OCI-LY7 (cell line): ENCODE results near the gene KRT80. TPM values are rescaled to one million over a fixed set of nuclear protein-coding genes. Genes with fewer than 3 reads are reported as not detected.

Experiments
- BruUV-seq: library from RNA; stranded (reverse); fragments of 400-500 nt; replicated peaks from 2 replicates; lab custom pipeline; 2021; lab: Mats Ljungman, UMichigan
- CTCF ChIA-PET: fragments of 300-600 bp; sonication (Branson Sonifier 250); formaldehyde crosslinking; loops from one replicate; lab custom pipeline; 2022; ENCODE audit warnings: antibody characterized with exemption; ENCODE audit not compliant: unreplicated experiment; lab: Charles Lee
- POLR2A ChIA-PET: fragments of 300-600 bp; sonication (Branson Sonifier 250); formaldehyde crosslinking; loops from one replicate; lab custom pipeline; 2022; ENCODE audit warnings: antibody characterized with exemption; lab: Charles Lee
- DNase-seq: peaks from one replicate; pipeline ENCODE4 v3.0.0-alpha.2; 2015; ENCODE audit warnings: low spot score
- H2AFZ ChIP-seq: fragments of 200-600 bp; sonication (generic), shearing (Covaris generic); 2 replicates; pipeline ENCODE4 v1.6.1; 2014; ENCODE audit warnings: mild to moderate bottlenecking, antibody characterized with exemption, low read length, moderate library complexity
- H3K27ac ChIP-seq: fragments of 200-600 bp; sonication (generic); 2 replicates; pipeline ENCODE4 v1.5.1; 2014; ENCODE audit warnings: mixed run types, low read depth, mild to moderate bottlenecking, moderate library complexity, low read length, inconsistent platforms; ENCODE audit not compliant: poor library complexity, severe bottlenecking
- H3K36me3 ChIP-seq: fragments of 200-600 bp; sonication (generic); 2 replicates; pipeline ENCODE4 v1.6.1; 2014; ENCODE audit warnings: mild to moderate bottlenecking, antibody characterized with exemption, low read length, moderate library complexity, mixed read lengths; ENCODE audit not compliant: insufficient read depth
- H3K4me1 ChIP-seq: fragments of 200-600 bp; sonication (generic); 2 replicates; pipeline ENCODE4 v1.5.1; 2014; ENCODE audit warnings: mild to moderate bottlenecking, low read length; ENCODE audit not compliant: insufficient read depth, poor library complexity, severe bottlenecking
- H3K4me2 ChIP-seq: fragments of 200-600 bp; sonication (generic); 2 replicates; pipeline ENCODE4 v1.6.1; 2014; ENCODE audit warnings: mild to moderate bottlenecking, low read length
- H3K4me3 ChIP-seq: fragments of 200-600 bp; sonication (generic); 2 replicates; pipeline ENCODE4 v1.5.1; 2014; ENCODE audit warnings: mild to moderate bottlenecking, low read depth, low read length; ENCODE audit not compliant: poor library complexity, severe bottlenecking
- H3K79me2 ChIP-seq: fragments of 200-600 bp; sonication (generic); 2 replicates; pipeline ENCODE4 v1.6.1; 2016; ENCODE audit warnings: low read depth, mild to moderate bottlenecking, low read length, moderate library complexity, mixed read lengths; ENCODE audit not compliant: insufficient read depth
- H3K9me2 ChIP-seq: fragments of 200-600 bp; sonication (generic); 2 replicates; pipeline ENCODE4 v1.6.1; 2016; ENCODE audit warnings: mild to moderate bottlenecking, low read length, mixed read lengths; ENCODE audit not compliant: insufficient read depth
- H3K9me3 ChIP-seq: fragments of 200-600 bp; sonication (generic); 2 replicates; pipeline ENCODE4 v1.6.1; 2014; ENCODE audit warnings: mild to moderate bottlenecking, mixed run types, low read length, mixed read lengths
- H4K20me1 ChIP-seq: fragments of 200-600 bp; sonication (generic); 2 replicates; pipeline ENCODE4 v1.6.1; 2014; ENCODE audit warnings: mild to moderate bottlenecking, antibody characterized with exemption, low read length, moderate library complexity, mixed read lengths; ENCODE audit not compliant: insufficient read depth
- CTCF ChIP-seq: fragments of 200-600 bp; sonication (generic); conservative IDR thresholded peaks from 2 replicates; pipeline ENCODE4 v1.5.1; 2014; ENCODE audit warnings: mild to moderate bottlenecking, antibody characterized with exemption, low read length, moderate library complexity, mixed read lengths
- EZH2phosphoT487 ChIP-seq: fragments of 200-600 bp; sonication (generic); IDR thresholded peaks from 2 replicates; pipeline ENCODE4 v1.6.1; 2018; ENCODE audit warnings: low read depth, borderline replicate concordance, mild to moderate bottlenecking, mixed run types, antibody characterized with exemption, low read length, moderate library complexity, mixed read lengths
- intact Hi-C: fragments of 100-400 bp; cut with micrococcal nuclease; formaldehyde crosslinking; loops from one replicate; pipeline ENCODE4 v1.10.0; 2022; ENCODE audit not compliant: unreplicated experiment
- total RNA-seq, 2 experiments: library from RNA; depleted of rRNA in 1 of 2; stranded (reverse); fragments of >200 nt in 1 of 2; shearing (Covaris generic) in 1 of 2; gene quantifications; 2 replicates each; pipeline ENCODE4 v1.2.3, GENCODE V29; 2014 to 2022

Gene KRT80
- total RNA-seq, 2 experiments from 2014 or later, result not detected

DNA sequence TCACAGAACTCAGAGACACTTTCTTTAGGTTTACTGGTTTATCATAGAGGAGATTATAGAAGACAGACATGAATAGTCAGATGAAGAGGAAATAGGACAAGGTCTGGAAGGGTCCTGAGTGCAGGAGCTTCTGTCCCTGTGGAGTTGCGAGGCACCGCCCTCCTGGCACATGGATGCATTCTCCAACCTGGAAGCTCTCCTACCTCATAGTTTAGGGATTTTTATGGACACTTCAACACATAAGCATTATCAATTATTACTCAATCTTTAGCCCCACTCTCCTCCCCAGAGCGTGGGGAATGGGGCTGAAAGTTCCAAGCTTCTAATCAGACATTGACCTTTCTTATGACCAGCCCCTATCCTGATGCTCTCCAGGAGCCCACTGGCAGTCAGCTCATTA, 28.7 kb upstream of the KRT80 start:
- DNase-seq, result no peak
- no peaks in the 10 kb centered on the region for H3K36me3 ChIP-seq
- H3K4me2 ChIP-seq, result no peak overlapping the region
- CTCF ChIA-PET, result no interaction called here
- no peaks in the 10 kb centered on the region for H3K79me2 ChIP-seq
- no peak overlapping the region for H3K4me3 ChIP-seq
- H3K9me3 ChIP-seq, result no peaks in the 10 kb centered on the region
- H2AFZ ChIP-seq, result no peak overlapping the region
- BruUV-seq, result no TSS peak
- H4K20me1 ChIP-seq, result no peaks in the 10 kb centered on the region
- H3K9me2 ChIP-seq, result no peaks in the 10 kb centered on the region
- TF ChIP-seq CTCF (no peak), EZH2phosphoT487 (no peak)
- POLR2A ChIA-PET, result interaction anchor here (0.6 to 1.1 kb wide), 2 partner anchors 13 to 50 kb away, joined by 3 read pairs; no protein-coding TSS in a partner anchor
- H3K27ac ChIP-seq, result no peak overlapping the region
- intact Hi-C loops, result no loop called here
- no peaks in the 10 kb centered on the region for H3K4me1 ChIP-seq

DNA sequence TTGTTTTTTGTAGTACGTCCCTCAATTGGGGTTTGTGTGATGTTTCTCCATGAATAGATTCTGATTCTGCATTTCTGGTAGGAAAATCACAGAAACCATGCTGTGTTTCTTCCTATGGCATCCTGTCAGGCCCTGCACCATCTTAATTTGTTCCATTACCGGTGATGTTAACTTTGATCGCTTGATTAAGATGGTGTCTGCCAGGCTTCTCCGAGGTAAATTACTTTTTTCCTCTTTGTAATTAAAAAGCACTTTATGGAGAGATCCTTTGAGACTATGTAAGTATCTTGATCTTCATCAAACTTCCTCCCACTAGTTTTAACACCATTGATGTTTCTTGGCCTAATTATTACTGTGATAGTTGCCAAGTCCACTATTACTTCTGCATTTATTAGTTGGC, 26.2 kb upstream of the KRT80 start:
- no peak for TF ChIP-seq CTCF
- TF ChIP-seq EZH2phosphoT487, result no peak
- intact Hi-C loops, result no loop called here

DNA sequence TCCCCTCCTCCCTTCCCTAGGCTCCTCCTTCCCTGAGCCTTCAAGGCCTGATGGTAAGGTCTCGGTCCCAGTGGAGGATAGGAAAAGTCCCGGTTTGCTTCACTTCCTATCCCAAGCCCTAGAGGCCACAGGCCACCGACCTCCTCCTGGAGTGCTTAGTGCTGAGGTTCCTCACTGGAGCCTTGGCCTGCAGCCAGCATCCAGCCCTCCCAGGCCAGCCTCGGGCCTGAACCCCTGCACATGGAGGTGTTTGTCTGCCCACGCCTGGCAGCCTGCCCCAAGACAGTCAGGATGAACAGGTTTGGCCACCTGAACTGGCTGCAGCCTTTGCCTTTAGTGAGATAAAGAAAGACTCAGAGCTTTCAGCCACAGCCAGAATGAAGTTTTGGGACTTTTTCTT, 25.4 kb upstream of the KRT80 start:
- Histone ChIP-seq H3K79me2 (no peaks in the 10 kb centered on the region), H4K20me1 (no peaks in the 10 kb centered on the region), H3K27ac (no peak overlapping the region), H3K4me1 (no peaks in the 10 kb centered on the region), H3K36me3 (no peaks in the 10 kb centered on the region), H3K9me3 (no peaks in the 10 kb centered on the region), H3K4me2 (no peak overlapping the region), H3K9me2 (no peaks in the 10 kb centered on the region), H3K4me3 (no peak overlapping the region), H2AFZ (no peak overlapping the region)
- ChIA-PET POLR2A (no interaction called here), CTCF (no interaction called here)
- no peak for DNase-seq
- BruUV-seq, result no TSS peak
- TF ChIP-seq CTCF (no peak), EZH2phosphoT487 (no peak)
- intact Hi-C loops, result no loop called here

More for the DNA sequence above, 26.2 kb upstream of the KRT80 start:
- no peaks in the 10 kb centered on the region for H4K20me1 ChIP-seq
- no TSS peak for BruUV-seq
- no peak overlapping the region for H3K4me3 ChIP-seq
- POLR2A ChIA-PET, result no interaction called here
- no peak overlapping the region for H2AFZ ChIP-seq
- no peaks in the 10 kb centered on the region for H3K9me3 ChIP-seq
- DNase-seq, result no peak
- H3K79me2 ChIP-seq, result no peaks in the 10 kb centered on the region
- no peaks in the 10 kb centered on the region for H3K36me3 ChIP-seq
- no peak overlapping the region for H3K27ac ChIP-seq
- CTCF ChIA-PET, result no interaction called here
- H3K4me1 ChIP-seq, result no peaks in the 10 kb centered on the region
- no peak overlapping the region for H3K4me2 ChIP-seq
- no peaks in the 10 kb centered on the region for H3K9me2 ChIP-seq
